Upper lobe of left lung (tissue), 4 donors: ENCODE data around the gene JAZF1.

ENCODE experiments used
- EP300 ChIP-seq, 4 donors: sonication (generic); formaldehyde crosslinking; IDR thresholded peaks; one replicate each; pipeline ENCODE4 v1.5.1; 2017; ENCODE audit warnings: antibody characterized with exemption in 4 of 4, control low read depth in 2 of 4
- POLR2A ChIP-seq, 4 donors: fragments of 450-650 bp; IDR thresholded peaks; one replicate each; pipeline ENCODE4 v1.5.1; 2016 to 2017; ENCODE audit warnings: antibody characterized with exemption in 4 of 4, mild to moderate bottlenecking in 2 of 4
- POLR2AphosphoS5 ChIP-seq, 2 donors: sonication (generic); formaldehyde crosslinking; IDR thresholded peaks; one replicate each; pipeline ENCODE4 v1.5.1; 2017; ENCODE audit warnings: antibody characterized with exemption in 2 of 2
- TF ChIP-seq, protein P1 (sequence below), 6 experiments: fragments of 450-650 bp in 4 of 6; fragments of 200-600 bp in 2 of 6; sonication (generic) in 2 of 6; IDR thresholded peaks; one replicate each; pipeline ENCODE4 v1.5.1; 2016 to 2019; ENCODE audit warnings: antibody characterized with exemption in 6 of 6

- TF ChIP-seq, protein P1, sequence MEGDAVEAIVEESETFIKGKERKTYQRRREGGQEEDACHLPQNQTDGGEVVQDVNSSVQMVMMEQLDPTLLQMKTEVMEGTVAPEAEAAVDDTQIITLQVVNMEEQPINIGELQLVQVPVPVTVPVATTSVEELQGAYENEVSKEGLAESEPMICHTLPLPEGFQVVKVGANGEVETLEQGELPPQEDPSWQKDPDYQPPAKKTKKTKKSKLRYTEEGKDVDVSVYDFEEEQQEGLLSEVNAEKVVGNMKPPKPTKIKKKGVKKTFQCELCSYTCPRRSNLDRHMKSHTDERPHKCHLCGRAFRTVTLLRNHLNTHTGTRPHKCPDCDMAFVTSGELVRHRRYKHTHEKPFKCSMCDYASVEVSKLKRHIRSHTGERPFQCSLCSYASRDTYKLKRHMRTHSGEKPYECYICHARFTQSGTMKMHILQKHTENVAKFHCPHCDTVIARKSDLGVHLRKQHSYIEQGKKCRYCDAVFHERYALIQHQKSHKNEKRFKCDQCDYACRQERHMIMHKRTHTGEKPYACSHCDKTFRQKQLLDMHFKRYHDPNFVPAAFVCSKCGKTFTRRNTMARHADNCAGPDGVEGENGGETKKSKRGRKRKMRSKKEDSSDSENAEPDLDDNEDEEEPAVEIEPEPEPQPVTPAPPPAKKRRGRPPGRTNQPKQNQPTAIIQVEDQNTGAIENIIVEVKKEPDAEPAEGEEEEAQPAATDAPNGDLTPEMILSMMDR (IDR thresholded peaks at IDR 0.05), result no peak
- TF ChIP-seq POLR2A (IDR thresholded peaks at IDR 0.05) (no peak), POLR2AphosphoS5 (IDR thresholded peaks at IDR 0.05) (no peak), EP300 (IDR thresholded peaks at IDR 0.05) (no peak)
These were observed 110.1 kb downstream of the JAZF1 start for GRCh38 chr7:28070297-28071055.
